Body of pancreas (tissue), 4 donors: ENCODE results near the gene CDC27.

Experiments
- CTCF ChIP-seq, 7 experiments: fragments of 450-650 bp in 4 of 7; fragments of 200-600 bp in 3 of 7; sonication (generic) in 3 of 7; IDR thresholded peaks; one replicate each; pipeline ENCODE4 v1.5.1; 2016 to 2019; ENCODE audit warnings: antibody characterized with exemption in 7 of 7
- POLR2A ChIP-seq, 3 donors: fragments of 450-650 bp; IDR thresholded peaks; one replicate each; pipeline ENCODE4 v1.6.1; 2016; ENCODE audit warnings: antibody characterized with exemption in 3 of 3, mild to moderate bottlenecking in 2 of 3

DNA sequence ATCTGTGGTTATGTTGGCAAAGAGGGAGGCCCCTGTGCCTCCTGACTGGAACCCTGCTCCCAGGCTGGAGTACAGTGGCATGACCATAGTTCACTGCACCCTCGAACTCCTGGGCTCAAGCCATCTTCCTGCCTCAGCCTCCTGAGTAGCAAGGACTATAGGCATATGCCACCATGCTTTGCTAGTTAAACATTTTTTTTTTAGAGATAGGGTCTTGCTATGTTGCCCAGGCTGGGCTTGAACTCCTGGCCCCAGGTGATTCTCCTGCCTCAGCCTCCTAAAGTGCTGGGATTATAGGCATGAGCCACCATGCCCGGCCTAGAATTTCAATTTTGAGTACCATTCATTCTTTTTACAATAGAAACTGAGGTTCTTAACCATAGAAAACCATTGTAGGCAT lies 43.4 kb upstream of the CDC27 start:
- TF ChIP-seq CTCF (IDR thresholded peaks at IDR 0.05) (no peak), POLR2A (IDR thresholded peaks at IDR 0.05) (no peak)
